KMS-11 (cell line): Measurements from ENCODE around the gene HOXD8.

Source experiments
- H2AFZ ChIP-seq: fragments of 200-600 bp; sonication (generic); 2 replicates; pipeline ENCODE4 v1.6.1; 2016; ENCODE audit warnings: antibody characterized with exemption, mixed run types, low read depth
- H3K27ac ChIP-seq: fragments of 200-600 bp; sonication (generic); 2 replicates; pipeline ENCODE4 v1.6.1; 2016; ENCODE audit warnings: mild to moderate bottlenecking, mixed run types
- H3K27me3 ChIP-seq: fragments of 200-600 bp; sonication (generic); 2 replicates; pipeline ENCODE4 v1.6.1; 2017; ENCODE audit warnings: mild to moderate bottlenecking, low read depth, mixed run types, moderate library complexity; ENCODE audit not compliant: insufficient read depth
- H3K36me3 ChIP-seq: fragments of 200-600 bp; sonication (generic); 2 replicates; pipeline ENCODE4 v1.6.1; 2017; ENCODE audit warnings: mild to moderate bottlenecking, mixed run types; ENCODE audit not compliant: insufficient read depth
- H3K4me1 ChIP-seq: fragments of 200-600 bp; sonication (generic); 2 replicates; pipeline ENCODE4 v1.6.1; 2016; ENCODE audit warnings: mild to moderate bottlenecking, low read depth, mixed run types; ENCODE audit not compliant: poor library complexity, severe bottlenecking
- H3K4me2 ChIP-seq: fragments of 200-600 bp; sonication (generic); 2 replicates; pipeline ENCODE4 v1.7.0; 2016; ENCODE audit warnings: mild to moderate bottlenecking, mixed run types
- H3K4me3 ChIP-seq: fragments of 200-600 bp; sonication (generic); IDR thresholded peaks from 2 replicates; pipeline ENCODE4 v1.6.1; 2017; ENCODE audit warnings: low read depth, low read length, mixed read lengths; ENCODE audit not compliant: insufficient read depth
- H3K79me2 ChIP-seq: fragments of 200-600 bp; sonication (generic); 2 replicates; pipeline ENCODE4 v1.6.1; 2016; ENCODE audit warnings: low read depth, mixed run types; ENCODE audit not compliant: insufficient read depth
- H3K9ac ChIP-seq: fragments of 200-600 bp; sonication (generic); 2 replicates; pipeline ENCODE4 v1.6.1; 2016; ENCODE audit warnings: mild to moderate bottlenecking, mixed run types
- H4K20me1 ChIP-seq: fragments of 200-600 bp; sonication (generic); 2 replicates; pipeline ENCODE4 v1.6.1; 2016; ENCODE audit warnings: mild to moderate bottlenecking, mixed run types; ENCODE audit not compliant: insufficient read depth
- TF ChIP-seq, protein P1 (sequence below): fragments of 200-600 bp; sonication (generic); conservative IDR thresholded peaks from 2 replicates; pipeline ENCODE4 v1.6.1; 2017; ENCODE audit warnings: low read depth, mild to moderate bottlenecking, antibody characterized with exemption, low read length, moderate library complexity, mixed read lengths

HOXD8 gene

DNA sequence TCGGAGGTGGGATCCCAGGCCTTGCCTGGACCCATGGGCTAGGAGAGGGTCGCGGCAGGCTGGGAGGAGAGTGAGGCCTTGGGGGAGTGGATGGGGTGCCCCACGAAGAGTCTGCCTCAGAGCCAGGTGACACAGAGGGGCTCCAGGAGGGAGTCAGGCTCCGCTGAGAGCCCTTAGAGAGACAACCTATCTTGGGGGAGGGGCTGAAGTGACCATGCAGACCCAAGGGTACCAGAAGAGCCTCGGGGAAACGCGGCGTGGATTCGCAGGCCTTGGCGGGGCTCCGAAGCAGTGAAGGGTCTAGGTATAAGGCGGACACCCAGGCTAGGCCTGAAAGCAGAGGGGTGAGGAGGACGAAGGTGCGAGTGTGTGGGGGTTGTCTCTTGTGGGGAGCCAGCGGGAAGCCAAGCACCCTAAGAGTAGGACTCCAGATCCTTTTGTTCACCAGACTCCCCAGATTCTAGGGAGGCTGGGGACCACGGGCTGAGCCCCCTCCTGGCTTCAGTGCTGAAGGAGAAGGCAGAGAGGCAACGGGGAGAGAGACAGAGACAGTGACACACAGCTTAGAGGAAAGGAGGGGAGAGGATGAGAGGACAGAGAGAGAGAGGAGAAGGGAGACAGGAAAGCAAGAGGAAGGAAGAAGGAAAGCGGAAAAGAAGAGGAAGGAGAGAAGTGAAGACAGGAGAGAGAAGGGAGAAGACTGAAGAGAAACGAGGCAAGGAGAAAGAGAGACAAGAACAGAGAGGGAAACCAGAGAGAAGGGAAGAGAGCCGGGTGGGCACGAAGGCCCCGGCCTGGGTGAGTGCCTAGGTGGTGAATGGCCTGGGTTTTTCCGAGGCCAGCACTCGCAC, 23.6 kb upstream of the HOXD8 start:
- Histone ChIP-seq H3K4me1 (no peaks in the 10 kb centered on the region), H3K27me3 (no peaks in the 10 kb centered on the region), H3K27ac (no peak overlapping the region), H3K4me2 (no peak overlapping the region; the same call in 1 of the 2 replicates), H3K9ac (no peak overlapping the region), H4K20me1 (no peaks in the 10 kb centered on the region), H3K4me3 (no peak overlapping the region), H3K36me3 (no peaks in the 10 kb centered on the region), H2AFZ (peak overlapping the region; percentile 10; the same call in 1 of the 2 replicates), H3K79me2 (no peaks in the 10 kb centered on the region)
- TF ChIP-seq, protein P1, sequence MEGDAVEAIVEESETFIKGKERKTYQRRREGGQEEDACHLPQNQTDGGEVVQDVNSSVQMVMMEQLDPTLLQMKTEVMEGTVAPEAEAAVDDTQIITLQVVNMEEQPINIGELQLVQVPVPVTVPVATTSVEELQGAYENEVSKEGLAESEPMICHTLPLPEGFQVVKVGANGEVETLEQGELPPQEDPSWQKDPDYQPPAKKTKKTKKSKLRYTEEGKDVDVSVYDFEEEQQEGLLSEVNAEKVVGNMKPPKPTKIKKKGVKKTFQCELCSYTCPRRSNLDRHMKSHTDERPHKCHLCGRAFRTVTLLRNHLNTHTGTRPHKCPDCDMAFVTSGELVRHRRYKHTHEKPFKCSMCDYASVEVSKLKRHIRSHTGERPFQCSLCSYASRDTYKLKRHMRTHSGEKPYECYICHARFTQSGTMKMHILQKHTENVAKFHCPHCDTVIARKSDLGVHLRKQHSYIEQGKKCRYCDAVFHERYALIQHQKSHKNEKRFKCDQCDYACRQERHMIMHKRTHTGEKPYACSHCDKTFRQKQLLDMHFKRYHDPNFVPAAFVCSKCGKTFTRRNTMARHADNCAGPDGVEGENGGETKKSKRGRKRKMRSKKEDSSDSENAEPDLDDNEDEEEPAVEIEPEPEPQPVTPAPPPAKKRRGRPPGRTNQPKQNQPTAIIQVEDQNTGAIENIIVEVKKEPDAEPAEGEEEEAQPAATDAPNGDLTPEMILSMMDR: no peak

- no peaks in the 10 kb centered on the region for H3K36me3 ChIP-seq
- no peaks in the 10 kb centered on the region for H3K79me2 ChIP-seq
- H3K4me3 ChIP-seq: no peak within 1 kb of the TSS
- no peaks in the 10 kb centered on the region for H3K27me3 ChIP-seq
- H3K4me2 ChIP-seq: no peak within 1 kb of the TSS; the same call in 1 of the 2 replicates
- no peaks in the 10 kb centered on the region for H3K4me1 ChIP-seq
- no peaks in the 10 kb centered on the region for H4K20me1 ChIP-seq
- no peak within 1 kb of the TSS for H3K9ac ChIP-seq
- peak within 1 kb of the TSS; percentile 10; the same call in 1 of the 2 replicates for H2AFZ ChIP-seq
- no peak within 1 kb of the TSS for H3K27ac ChIP-seq
- TF ChIP-seq, protein P1: no peak
Measured at GRCh38 chr2:176106581-176107539, 22.6 kb upstream of the HOXD8 start, which contains the start of gene HOXD11. Gene HOXD11 (plus strand): TSS chr2:176107280. CDS start chr2:176107356, 76 bp downstream.

- Histone ChIP-seq H3K9ac (no peak overlapping the region), H3K79me2 (no peaks in the 10 kb centered on the region), H4K20me1 (no peaks in the 10 kb centered on the region)
Measured at GRCh38 chr2:176107731-176108181, 21.7 kb upstream of the HOXD8 start.

More at GRCh38 chr2:176107731-176108181, 21.7 kb upstream of the HOXD8 start:
- H3K4me3 ChIP-seq: no peak overlapping the region
- no peaks in the 10 kb centered on the region for H3K36me3 ChIP-seq
- no peak overlapping the region for H3K4me2 ChIP-seq
- H3K27me3 ChIP-seq: no peaks in the 10 kb centered on the region
- TF ChIP-seq, protein P1: no peak
- H3K4me1 ChIP-seq: no peaks in the 10 kb centered on the region
- no peak overlapping the region for H2AFZ ChIP-seq
- no peak overlapping the region for H3K27ac ChIP-seq
